Activated effector memory CD4-positive, alpha-beta T cell treated with anti-CD3 and anti-CD28 coated beads, Interleukin-2, amount 50 U/mL, for 16 hours (primary cell): ENCODE results near the gene HIVEP3.

ENCODE experiments used
- DNase-seq: peaks from one replicate; pipeline ENCODE4 v3.0.0-alpha.2; 2020

The HIVEP3 gene

GRCh38 chr1:41724926-41725325, 193.8 kb downstream of the HIVEP3 start:
- DNase-seq = no peak

GRCh38 chr1:41724248-41724647, 194.5 kb downstream of the HIVEP3 start:
- no peak for DNase-seq

GRCh38 chr1:41723786-41724185, 194.9 kb downstream of the HIVEP3 start:
- no peak for DNase-seq

GRCh38 chr1:41722184-41722583, 196.5 kb downstream of the HIVEP3 start:
- DNase-seq = no peak

GRCh38 chr1:41720861-41721410, 197.8 kb downstream of the HIVEP3 start:
- no peak for DNase-seq

GRCh38 chr1:41719590-41719989, 199.1 kb downstream of the HIVEP3 start:
- no peak for DNase-seq

GRCh38 chr1:41719128-41719527, 199.6 kb downstream of the HIVEP3 start:
- DNase-seq = no peak

- DNase-seq = no peak
Measured at GRCh38 chr1:41718497-41718896, 200.2 kb downstream of the HIVEP3 start.

- peak; percentile 28 for DNase-seq
Measured at GRCh38 chr1:41716188-41717130, 202.3 kb downstream of the HIVEP3 start.

- DNase-seq = peak; percentile 39
Measured at GRCh38 chr1:41715441-41716095, 203.2 kb downstream of the HIVEP3 start.

GRCh38 chr1:41714638-41715389, 203.9 kb downstream of the HIVEP3 start:
- peak; percentile 30 for DNase-seq

GRCh38 chr1:41713557-41714327, 205.0 kb downstream of the HIVEP3 start:
- peak; percentile 48 for DNase-seq

- DNase-seq = peak; percentile 22
Measured at GRCh38 chr1:41713141-41713540, 205.6 kb downstream of the HIVEP3 start.

GRCh38 chr1:41712695-41713094, 206.0 kb downstream of the HIVEP3 start:
- DNase-seq = peak; percentile 51

- DNase-seq = no peak
Measured at GRCh38 chr1:41712081-41712480, 206.6 kb downstream of the HIVEP3 start.

- no peak for DNase-seq
Measured at GRCh38 chr1:41711581-41711980, 207.1 kb downstream of the HIVEP3 start.

- peak; percentile 38 for DNase-seq
Measured at GRCh38 chr1:41710980-41711379, 207.7 kb downstream of the HIVEP3 start.

- DNase-seq = no peak
Measured at GRCh38 chr1:41709873-41710272, 208.8 kb downstream of the HIVEP3 start.

GRCh38 chr1:41709331-41709730, 209.4 kb downstream of the HIVEP3 start:
- peak; percentile 13 for DNase-seq

GRCh38 chr1:41708332-41708731, 210.4 kb downstream of the HIVEP3 start:
- peak; percentile 6 for DNase-seq

GRCh38 chr1:41707793-41708192, 210.9 kb downstream of the HIVEP3 start:
- DNase-seq = peak; percentile 17

GRCh38 chr1:41705798-41706197, 212.9 kb downstream of the HIVEP3 start:
- no peak for DNase-seq
